ENCODE results near the gene MRRF.

The MRRF gene

DNA sequence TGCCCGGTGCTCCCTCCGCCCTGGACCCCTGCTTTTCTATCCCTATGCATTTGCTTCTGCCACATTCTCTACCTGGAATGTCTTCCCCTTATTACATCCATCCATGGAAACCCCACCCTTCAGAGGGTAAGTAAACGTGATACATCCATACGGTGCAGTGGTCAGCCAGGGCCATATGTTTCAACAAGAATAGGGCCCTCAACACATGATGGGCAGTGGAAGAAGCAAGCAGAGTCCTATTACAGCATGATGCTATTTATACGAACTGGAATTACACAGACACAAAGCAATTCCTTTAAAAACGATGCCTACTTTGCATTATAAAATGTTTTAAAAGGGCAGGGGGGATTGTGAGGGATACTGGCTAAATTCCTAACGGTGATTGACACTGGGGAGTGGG lies 68.0 kb downstream of the MRRF start:
- DNase-seq (ENCODE audit: low read depth), result no peak

DNA sequence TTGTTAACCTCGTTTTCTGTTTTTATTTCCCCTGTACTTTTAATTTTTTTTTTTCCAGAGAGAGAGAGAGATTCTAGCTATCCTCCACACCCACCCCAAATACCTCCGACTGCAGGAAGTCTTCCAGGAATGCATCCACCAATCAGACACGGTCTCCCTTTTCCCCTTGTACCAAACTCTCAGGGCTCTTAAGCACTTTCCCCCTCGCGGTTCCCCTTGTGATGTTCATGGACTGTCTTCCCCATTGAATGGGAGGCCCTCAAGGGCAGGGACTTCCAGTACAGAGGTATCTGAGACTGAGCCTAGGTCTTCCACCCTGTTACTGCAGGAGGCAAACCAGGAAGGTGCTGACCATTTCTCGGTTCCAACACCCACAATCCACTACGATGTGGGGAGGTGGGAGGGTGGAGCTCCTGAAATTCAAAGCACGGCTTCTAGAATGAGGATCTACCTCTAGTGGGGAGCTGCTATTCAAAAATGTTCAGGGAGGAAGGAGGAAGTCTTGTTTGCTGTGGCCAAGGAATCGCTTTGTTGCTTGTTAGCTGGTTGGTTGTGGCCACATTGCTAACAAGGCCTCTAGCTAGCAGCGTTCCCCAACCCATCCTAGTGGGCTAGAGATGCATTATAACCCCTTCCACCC lies 68.6 kb downstream of the MRRF start:
- no peak for DNase-seq (ENCODE audit: low read depth)

DNA sequence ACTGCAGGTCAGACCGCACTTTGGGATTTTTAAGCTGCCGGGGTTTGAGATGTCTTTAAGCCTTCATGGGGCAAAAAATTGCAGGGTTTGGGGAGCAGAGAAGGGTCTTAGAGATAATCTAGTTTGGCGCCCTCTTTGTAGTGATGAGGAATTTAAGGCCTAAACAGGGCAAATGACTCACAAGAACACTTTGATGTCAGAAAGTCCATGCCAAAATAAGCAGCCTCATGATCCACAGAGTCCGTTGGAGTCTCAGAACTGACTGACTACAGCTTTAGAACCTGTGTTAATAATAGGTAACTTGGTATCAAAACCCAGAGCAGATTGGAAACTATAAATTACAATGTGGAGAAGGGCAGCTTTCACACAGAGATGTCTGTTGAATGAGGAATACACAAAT lies 70.2 kb downstream of the MRRF start:
- DNase-seq (ENCODE audit: low read depth), result no peak

DNA sequence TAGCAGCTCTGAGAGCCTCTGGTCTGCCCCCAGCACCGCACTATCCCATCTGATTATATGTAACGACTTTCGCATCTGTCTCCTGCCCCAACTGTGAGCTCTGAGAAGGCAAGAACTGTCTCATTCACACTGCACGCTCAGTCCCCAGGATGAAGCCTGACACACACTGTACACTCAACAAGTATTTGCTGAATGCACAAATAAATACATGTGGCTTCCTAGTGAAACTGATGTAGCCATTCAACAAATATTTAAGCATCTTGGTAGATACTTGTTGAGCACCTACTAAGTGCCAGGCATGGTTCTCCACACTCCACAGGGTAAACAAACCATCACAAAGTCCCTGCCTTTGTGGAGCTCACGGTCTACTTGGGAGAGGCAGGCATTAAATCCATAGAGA lies 71.5 kb downstream of the MRRF start:
- no peak for DNase-seq (ENCODE audit: low read depth)

DNA sequence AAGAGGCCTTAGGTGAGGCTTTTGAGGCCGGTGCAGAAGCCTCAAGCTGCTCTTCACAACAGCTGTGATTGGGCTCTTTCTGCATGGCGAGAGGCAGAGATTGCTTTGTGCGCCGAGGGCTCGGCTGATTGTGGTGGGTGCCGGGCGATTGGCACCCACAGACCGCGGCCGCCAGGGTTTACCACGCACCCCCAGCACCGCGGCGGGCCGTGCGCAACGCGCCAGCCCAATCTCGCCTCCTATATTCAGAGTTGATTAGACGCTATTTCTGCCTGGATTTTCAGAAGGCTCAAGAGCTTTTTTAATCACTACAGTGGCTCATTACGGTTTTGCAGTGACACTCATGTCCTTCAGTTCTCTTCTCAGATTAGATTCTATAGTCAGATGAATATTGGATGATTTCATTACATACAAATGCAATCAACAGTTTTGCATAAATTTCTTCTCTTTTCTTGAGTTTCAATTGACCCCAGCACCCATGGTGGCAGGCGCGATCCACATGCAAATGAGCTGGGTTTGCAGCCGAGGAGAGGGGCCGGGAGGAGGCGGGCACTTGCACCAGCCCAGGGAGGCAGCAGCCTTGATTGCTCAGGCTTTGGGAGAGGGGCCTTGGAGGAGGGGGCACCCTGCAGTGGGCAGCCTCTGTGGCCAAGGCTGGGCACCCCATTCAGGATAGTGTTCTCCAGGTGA lies 72.3 kb downstream of the MRRF start:
- no peak for DNase-seq (ENCODE audit: low read depth)

DNA sequence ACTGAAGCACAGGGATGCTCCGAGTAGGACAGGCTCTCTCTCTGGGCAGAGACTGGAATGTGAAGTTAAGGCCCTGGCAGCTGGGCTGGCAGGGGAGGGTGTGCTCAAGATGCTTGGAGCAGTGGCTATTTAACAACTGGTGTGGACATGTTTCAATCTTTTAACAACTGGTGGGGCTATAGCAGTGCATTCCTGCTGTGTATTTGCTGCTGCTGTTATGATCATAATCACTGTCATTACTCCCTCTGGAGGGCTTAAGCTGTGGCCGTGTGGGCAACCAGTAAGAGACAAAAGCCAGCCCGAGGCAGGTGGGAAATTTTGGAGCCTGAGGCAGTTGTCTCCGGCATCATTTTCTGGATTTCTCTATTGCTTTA lies 72.9 kb downstream of the MRRF start:
- DNase-seq (ENCODE audit: low read depth), result no peak

DNA sequence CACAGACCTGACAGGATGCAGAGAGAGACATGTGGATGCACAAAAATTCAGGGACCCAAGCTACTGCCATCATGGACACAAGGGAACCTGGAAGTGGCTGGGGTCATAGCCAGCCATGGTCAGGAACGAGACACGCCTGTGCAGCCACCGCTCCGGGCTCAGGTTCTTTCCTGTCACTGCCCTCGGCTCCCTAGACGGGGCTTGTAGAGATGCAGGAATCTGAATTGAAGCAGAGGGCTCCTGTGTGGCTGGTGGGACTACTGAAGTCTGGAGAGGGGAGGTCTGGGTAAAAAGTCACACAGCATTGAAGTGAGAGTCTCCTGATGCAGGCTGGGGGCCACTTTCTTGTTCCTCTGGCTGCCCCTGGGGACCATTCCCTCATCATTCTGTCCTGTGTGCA lies 73.9 kb downstream of the MRRF start:
- no peak for DNase-seq (ENCODE audit: low read depth)

DNA sequence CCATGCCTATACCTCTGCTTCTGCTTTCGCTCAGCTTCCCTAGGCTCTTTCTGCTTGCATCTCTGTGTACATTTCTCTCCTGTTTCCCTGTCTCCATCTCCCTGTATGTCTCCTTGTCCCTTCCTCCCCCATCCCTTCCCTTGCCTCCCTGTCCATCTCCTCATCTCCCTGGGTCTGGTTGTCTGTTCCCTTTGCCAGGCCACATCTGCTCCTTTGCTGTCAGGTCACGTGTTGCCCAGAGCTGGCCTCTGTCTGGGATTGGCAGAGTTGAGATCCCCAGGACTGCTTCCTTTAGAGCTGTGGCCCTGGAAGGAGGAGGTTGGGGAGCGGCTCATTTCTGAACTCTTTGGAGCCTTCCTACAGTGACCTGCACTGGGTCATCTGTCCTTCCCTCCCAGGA lies 74.3 kb downstream of the MRRF start:
- no peak for DNase-seq (ENCODE audit: low read depth)

DNA sequence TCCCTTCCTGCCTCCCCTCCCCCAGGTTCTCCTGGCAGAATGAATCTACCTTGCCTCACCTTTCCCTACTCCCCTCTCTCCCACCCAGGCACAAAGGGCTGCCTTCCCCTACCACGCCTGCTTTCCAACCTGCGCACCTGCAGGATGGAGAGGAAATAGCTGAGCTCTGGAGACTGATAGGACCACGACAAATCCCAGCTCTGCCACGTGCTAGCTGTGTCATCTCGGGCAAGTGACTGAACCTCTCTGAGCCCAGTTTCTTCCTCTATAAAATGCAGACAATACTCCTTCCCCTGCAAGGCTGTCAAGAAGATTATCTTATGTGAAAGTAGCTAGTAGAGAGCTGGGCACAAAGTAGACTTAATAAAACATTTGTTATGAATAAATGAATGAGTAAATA lies 74.9 kb downstream of the MRRF start:
- DNase-seq (ENCODE audit: low read depth), result no peak

DNA sequence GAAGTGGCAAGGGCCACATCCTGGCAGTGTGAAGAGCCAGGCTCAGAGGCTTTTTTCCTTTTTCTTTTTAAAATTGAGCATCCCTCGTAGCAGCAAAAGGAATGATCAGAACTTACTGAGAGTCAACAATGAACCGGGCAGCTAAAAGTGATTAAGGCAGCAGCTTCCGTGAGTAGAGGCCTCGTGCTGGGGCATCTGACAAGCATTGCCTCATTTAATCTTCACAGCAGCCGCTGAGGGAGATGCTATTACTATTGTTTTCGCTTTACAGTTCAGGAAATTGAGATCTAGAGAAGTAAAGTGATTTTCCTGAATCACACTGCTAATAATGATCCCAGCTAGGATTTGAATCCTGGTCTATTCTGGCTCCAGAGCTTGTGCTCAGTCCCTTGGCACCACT lies 75.5 kb downstream of the MRRF start:
- no peak for DNase-seq (ENCODE audit: low read depth)

DNA sequence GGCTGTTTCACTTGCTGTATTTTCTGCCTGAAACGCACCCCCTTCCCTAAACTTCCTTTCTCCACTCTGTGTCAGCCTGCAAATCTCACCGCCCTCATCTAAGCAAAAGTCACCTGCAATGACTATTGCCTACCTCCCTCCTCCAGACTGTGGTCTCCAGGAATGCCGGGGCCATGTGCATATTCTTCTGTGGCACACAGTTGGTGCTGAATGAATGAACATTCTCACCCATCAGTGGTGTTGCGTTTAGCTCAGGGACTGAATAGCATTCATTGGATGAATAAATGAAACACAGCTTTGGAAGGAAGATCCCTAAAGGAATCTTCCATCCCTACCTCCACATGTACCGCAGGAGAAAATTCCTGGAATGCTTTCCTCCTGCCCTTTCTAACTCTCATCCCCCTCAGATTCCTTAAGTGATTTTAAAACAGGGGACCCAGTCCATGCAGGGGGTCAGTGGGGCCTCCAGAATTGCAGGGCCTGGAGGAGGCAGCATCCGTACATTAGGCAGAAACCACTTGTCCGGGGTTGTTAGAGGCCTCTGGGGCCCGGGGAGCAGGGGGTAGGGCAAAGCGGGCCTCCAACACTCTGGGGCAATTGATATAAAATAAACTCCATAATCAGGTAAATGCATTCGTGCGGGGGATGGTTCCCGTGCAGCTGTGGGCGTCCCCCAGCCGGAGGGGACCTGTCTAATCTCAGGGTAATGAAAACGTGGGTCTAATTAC lies 77.8 kb downstream of the MRRF start:
- DNase-seq (ENCODE audit: low read depth), result no peak

DNA sequence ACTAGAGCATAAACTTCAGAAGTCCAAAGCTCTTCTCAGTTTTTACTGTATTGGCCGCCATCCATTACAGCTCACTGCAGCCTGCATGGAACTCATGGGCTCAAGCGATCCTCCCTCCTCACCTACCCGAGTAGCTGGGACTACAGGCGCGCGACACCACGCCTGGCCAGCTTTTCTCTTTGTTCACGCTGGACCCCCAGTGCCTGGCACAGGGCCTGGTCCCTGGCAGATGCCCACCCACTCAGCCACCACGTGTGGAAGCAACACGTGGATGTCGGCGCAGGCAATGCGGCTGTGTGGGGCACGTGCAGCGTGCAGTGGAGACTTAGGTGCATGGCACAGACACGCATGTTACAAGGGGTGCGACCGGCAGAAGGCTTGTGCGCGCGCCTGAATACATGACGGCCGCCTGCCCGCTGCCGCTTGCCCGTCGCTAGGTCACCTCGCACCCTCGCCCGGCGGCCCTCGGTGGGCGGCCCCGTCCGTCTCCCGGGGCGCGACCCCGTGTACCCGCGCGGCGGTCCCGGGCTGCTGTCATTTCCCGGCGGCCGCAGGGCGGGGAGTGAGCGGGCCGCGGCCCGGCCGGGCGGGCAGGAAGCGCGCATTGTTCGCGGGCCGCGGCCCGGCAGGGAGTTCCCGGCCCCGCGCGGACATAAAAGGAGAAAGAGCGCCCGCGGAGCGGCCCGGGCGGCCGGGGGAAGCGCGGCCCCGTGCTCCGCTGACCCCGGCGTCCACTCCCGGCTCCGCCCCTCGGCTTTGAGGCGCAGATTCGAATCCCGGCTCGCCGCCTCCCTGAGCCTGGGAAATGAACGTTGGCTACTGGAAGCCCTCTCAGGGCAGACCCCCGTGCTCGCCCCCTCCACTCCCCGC lies 82.0 kb downstream of the MRRF start:
- DNase-seq (ENCODE audit: low read depth), result no peak

DNA sequence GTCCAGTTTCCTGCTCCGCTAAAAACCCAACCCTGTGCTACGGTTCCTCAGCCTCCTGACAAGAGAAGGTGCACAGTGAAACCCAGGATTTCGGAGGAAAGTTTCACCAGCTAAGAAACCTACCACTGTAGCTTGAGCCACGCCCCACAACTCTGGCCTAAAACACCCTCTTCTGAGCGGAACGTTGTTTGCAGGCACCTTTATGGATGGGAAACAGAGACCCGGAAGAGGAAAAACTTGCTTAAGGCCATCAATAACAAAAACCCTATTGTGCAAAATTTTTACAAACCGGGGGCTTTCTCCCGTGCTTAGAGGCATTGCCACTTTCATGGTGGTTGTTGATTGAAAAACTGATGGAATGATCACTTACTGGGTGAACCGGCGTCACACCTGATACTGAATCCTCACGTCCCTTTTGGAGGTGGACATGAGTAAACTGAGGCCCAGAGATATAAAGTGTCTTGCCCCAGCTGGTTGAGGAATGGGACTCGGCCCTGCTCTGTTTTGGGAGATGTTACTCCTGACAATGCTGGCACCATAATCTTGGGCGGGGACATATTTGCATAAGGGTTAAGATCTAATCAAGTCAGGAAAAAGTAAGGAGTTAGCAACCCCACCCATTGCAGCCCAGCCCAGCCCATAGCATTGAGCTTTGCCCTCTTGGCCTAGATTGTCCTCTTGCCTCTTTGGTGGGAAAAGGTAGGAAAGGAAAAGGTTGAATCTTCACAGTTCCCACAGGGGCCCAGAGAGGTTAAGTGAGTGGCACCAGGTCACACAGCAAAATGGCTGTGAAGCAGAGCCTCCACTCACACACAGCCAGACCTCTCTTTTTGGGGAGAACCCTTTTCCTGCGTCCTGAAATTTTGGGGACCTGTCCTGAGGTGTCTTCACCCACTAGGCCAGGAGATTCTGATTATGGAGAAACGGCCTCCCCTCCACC lies 82.9 kb downstream of the MRRF start:
- no peak for DNase-seq (ENCODE audit: low read depth)

DNA sequence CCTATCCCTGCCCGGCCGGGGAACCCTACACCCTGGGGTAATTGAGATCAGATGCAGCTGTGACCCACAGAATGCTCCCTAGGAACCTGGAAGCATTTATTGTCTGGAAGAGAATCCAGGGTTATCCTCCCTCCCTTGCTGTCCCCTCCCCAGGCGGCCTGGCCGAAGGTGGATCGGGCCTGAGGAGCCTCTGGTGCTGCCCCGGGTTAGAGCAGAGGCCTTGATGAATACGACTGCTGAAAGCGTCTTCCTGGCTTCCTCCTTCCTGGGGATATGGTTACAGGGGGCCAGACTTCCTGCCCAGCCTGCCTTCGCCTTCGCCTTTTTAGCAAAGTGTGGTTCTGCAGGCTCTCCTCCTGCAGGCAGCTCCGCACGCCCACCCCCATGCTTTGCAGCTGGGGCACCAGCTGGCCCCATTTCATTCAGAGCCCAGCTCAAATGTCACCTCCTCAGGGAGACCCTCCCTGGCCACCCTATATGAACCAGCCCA lies 83.7 kb downstream of the MRRF start:
- DNase-seq (ENCODE audit: low read depth), result no peak

DNA sequence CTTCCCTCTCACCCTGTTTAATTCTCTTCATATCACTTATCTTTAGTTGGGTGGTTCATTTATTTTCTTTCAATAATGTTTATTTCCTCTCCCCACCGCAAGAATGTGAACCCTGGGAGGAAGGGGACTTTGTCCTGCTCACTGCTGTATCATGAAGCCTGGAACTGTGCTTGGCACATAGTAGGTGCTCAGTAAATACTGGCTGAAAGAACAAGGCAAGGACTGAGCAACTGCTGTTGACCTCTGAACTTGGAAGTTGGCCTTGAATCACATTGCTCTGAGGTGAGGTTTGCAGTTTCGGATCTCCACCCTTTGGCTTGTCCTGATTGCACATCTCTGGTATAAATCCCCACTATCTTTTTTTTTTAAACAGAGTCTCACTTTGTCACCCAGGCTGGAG lies 84.1 kb downstream of the MRRF start:
- no peak for DNase-seq (ENCODE audit: low read depth)

DNA sequence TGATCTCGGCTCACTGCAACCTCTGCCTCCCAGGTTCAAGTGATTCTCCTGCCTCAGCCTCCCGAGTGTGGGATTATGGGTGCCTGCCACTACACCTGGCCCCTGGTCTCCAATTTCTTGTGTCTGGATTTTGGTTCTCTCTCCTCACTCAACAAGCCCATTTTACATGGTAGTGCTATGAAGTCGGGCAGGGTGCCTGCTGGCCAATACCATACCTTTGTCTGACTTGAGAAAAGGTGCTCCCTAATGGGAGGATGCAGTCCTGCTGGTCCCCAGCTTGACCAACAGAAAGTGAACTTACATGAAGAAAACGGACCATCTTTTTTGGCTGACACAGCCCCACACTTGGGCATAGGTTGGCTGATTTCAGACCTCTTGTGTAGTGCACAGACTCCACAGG lies 84.5 kb downstream of the MRRF start:
- no peak for DNase-seq (ENCODE audit: low read depth)

DNA sequence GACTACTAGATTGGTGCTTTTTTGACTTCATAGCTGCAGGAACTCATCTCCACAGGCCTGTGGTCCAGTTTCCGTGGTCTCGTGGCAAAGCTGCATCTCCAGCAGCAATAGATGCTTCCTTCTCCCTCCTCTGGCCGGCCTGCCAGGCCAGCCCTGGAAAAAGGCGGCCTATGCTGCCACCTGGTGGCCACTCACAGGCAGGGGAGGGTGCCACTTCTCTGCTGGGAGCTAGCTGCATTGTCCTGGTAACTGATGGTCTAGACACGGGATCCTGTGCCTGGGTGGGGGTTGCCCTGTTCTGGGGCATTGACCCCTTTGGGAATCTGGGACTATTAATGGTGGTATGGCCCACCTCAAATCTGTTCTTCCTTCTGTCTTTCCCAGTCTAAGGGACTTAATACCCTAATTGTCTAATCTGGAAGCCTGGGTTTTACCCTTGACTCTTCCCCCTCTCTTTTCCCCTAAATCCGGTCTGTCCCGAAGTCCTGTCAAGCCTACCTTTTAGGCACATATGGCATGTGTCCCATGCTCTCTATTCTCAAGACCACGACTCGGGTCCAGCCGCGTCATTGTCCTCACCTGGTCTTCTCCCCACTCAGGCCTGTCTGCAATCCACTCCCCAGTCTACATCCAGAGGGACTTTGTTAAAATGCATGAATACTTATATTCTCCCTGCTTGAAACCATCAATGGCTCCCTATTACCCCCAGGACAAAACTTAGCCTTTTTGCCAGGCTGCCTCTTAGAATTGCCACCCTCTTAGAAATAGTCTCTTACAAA lies 86.1 kb downstream of the MRRF start:
- DNase-seq (ENCODE audit: low read depth), result peak; percentile 57

DNA sequence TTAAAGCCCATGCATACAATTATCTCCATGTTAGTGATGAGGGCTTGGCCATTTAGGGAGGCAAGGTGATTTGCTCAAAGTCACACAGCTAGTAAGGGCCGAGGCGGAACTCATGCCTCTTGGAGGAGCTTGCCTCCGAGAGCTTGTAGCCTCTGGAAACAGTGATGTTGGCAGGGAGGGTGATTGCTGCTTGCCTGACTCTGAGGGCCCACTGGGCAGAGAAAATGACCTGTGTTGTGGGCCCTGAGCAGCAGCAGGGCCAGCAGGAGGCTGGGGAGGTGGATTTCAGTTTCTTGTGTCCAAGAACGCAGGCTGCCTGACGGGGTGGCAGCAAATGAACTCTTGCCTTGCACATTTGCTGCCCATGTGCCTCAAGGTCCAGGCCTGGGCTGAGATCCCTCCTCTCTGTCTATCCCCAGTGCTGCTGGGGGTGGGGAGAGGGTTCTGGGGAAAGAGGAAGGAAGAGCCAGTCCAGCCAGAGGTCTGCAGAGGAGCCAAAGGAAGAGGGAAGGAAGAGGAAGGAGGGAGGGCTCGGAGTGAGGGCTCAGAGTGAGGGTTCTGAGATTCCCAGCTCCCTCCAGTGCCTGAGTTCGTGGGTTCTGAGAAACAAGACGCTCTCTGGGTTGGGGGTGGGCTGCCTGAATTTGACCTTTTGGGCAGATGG lies 90.0 kb downstream of the MRRF start:
- DNase-seq (ENCODE audit: low read depth), result no peak

DNA sequence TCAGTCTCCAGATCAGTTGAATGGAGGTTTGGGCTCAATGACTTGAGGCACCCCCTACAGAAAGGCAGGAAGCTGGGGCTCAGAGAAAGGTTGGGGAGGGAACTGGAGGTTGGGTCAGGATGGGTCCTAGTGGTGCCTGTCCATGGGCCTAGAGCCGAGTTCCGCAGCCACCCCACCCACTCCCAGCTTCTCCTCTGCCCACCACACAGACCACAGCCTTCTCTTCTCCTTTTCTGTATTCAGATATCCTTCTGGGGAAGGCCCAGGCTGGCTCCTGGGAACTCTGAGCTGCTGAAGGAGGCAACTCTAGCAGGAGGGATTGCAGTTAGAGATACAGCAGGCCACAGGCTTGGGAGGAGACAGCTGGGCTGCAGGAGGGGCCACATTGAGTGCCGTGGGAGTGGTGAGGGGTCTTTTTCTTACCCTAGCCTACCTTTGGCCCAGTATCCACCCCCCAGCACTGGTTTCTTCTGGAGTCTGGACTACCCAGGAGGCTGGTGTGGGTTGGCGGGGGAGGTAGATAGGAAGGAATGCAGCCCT lies 90.7 kb downstream of the MRRF start:
- DNase-seq (ENCODE audit: low read depth), result no peak

DNA sequence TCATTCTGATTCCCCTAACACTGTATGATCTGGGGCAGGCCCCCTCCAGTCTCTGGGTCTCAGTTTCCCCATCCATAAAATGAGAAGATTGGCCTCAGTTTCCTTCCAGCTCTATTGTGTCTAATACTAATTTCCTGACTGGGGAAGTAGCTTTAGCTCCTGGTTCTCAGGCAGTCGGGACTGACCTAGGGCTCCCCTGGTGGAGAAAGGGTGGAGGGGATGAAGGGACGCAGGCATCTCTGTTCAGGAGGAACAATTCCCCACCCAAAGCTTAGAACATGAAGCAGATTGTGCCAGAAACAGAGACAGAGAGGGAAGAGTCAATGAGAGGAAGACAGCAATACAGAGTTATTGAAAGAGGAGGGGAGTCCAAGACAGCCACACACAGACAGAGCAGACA lies 91.9 kb downstream of the MRRF start:
- no peak for DNase-seq (ENCODE audit: low read depth)

Measured in stimulated activated CD8-positive, alpha-beta memory T cell treated with anti-CD3 and anti-CD28 coated beads, Interleukin-12 subunit alpha, Interleukin-12 subunit beta, amount 100 ng/mL, for 1 hour (primary cell).